Retina (tissue), 1 donor: ENCODE results near the gene ARID3A.
A peak's percentile ranks its signal among the peaks of the same experiment; 100 is the strongest.
"Not testable (repeated sequence)": the region's sequence is repeated elsewhere in the genome, so short reads cannot be mapped to it uniquely, and the experiment has no call there.

ENCODE experiments used
- DNase-seq: peaks from one replicate; pipeline ENCODE4 v3.0.0-alpha.2; 2016

ARID3A gene

DNA sequence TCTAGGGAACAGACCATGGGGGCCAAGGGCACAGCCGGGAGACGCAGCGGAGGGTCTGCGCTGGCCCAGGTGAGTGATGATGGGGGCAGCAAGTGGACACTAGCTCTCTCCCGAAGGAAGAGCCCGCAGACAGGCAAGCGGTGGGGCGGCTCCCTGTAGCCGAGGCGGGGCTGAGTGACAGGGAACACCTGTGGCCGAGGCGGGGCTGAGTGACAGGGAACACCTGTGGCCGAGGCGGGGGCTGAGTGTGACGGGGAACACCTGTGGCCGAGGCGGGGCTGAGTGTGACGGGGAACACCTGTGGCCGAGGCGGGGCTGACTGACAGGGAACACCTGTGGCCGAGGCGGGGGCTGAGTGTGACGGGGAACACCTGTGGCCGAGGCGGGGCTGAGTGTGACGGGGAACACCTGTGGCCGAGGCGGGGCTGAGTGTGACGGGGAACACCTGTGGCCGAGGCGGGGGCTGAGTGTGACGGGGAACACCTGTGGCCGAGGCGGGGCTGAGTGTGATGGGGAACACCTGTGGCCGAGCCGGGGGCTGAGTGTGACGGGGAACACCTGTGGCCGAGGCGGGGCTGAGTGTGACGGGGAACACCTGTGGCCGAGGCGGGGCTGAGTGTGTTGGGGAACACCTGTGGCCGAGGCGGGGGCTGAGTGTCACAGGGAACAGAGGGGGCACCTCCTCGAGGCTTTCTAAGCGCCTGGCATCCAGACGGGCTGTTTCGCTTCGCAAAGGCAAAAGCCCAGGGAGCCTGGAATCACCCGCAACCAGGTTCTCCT is 34.2 kb upstream of the ARID3A start:
- not testable (repeated sequence) for DNase-seq

DNA sequence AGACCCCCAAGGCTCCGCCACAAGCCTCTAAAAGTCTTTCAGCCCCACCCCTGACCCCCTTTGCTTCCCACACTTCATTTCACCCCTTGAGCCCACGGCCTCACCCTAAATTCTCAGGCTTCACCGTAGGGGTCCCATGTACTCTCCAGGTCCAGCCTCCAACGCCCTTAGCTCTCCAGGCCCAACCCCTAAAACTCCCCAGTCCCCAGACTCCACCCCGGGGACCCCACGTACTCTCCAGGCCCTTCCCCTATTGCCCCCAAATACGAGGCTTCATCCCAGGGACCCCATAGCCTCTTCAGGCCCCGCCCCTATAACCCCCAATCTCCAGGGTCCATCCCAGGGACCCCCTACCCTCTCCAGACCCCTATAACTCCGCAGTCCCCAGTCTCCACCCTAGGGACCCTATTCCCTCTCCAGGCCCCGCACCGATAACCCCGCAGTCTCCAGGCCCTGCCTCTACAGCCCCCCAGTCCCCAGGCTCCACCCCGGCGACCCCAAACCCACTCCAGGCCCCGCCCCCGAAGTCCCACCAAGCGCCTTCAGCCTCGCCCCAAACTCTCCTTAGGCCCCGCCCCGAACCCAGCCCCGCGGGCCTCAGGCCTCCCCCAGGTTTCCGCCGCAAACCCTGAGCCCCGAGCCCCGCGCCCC is 33.5 kb upstream of the ARID3A start:
- no peak for DNase-seq

DNA sequence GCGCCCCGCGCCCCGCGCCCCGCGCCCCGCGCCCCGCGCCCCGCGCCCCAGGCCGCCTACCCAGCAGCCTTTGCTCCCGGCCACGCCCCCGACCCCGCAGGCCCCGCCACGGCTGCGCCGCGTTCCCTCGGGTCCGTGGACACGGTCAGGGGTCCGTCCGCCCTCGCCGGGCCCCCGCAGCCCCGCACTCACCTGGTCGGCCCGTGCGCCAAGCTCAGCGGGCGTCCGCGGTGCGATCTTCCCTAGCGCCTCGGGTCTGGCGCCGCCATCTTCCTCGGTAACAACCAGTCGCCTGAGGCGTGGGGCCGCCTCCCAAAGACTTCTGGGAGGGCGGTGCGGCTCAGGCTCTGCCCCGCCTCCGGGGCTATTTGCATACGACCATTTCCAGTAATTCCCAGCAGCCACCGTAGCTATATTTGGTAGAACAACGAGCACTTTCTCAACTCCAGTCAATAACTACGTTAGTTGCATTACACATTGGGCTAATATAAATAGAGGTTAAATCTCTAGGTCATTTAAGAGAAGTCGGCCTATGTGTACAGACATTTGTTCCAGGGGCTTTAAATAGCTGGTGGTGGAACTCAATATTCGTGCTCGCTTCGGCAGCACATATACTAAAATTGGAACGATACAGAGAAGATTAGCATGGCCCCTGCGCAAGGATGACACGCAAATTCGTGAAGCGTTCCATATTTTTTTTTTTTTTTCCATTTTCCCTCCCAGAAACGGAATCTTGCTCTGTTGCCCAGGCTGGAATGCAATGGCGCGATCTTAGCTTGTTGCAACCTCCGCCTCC is 32.7 kb upstream of the ARID3A start, which contains the start of the genes MED16 and RNU6-9:
MED16 (minus strand) TSS at position 294 of the 796 bp plus-strand sequence. CDS start 2,056 bp downstream, outside the sequence.
RNU6-9 (plus strand) TSS at position 591 of the 796 bp plus-strand sequence.
- DNase-seq, result peak; percentile 99

DNA sequence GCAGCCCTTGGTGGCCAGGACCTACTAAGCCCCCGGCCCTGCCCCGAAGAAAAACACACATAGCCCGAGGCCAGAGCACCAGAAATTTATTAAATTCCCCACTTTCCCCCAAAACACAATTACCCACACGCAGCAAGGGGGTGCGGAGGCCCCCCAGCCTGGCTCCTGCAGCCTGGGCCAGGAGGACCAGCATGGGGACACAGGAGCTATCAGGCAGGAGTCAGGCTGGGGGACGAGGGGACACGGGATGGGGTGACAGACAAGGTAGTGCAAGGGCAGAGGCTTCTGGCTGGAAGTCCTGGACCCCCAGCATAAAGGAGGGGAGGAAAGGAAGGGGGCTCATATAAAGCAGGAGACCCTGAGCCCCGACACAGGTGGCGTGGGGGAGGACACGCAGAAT is 29.4 kb upstream of the ARID3A start:
- no peak for DNase-seq

DNA sequence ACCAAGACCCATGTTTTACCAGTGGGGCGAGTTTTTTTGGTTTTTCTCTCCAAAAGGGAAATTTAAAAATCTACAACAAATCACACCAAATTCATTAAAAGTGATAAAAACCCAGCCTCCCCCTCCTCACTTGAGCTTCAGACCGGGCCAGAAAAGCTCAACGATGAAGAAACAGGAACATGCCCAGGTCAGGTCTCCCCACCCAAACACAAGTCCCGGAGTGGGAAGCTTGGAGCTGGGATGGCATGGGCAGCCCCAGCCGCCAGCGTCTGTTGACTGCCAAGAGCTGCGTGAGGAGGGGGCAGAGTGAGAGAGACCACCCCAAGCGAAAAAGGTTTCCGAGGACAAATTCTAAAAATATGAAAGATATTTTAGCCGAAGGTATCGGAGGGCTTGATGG is 28.8 kb upstream of the ARID3A start:
- DNase-seq, result no peak

DNA sequence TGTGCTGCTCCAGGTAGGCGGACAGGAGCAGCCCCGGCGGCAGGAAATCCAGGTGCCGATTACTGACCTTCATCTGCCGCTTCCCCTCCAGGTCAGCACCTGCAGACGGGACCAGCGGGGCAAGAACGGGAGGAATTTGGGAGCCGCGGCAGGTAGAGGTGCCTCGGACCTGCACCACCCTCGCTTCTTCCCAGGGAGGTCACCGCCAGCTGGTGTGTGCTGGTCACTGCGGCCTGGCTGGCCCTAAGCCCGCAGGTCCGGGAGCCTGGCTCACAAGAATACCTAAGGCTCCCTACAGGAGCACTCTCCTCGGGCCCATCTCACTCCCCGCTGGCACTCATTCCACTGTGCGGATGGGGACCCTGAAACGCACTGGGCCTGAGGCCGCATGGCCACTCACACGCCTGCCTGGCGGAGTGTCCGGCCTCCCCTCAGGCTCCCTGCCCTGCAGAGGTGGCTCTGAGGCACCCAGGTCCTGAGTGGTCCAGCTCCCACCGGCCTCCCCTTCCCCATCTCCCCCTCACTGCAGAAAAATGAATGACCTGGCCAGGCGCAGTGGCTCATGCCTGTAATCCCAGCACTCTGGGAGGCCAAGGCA is 28.3 kb upstream of the ARID3A start:
- DNase-seq, result no peak

DNA sequence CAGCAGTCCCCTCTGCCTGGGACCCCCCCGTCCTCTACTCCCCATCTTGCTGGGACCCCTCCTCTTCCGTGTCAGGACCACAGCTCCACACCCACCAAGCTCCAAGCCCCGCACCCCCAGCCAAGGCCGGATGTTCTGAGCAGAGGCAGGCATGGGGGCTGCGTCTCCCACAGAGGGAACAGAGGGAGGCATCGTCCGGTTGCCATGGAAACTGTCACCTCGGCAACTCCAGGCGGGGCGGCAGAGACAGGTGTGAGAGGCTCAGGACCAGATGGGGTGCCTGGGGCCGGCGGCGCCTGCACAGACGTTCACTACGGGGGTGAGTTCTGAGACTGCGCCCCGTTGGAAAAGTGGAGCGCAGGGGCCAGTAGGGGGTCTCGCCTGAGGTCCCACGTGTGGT is 27.2 kb upstream of the ARID3A start:
- DNase-seq, result peak; percentile 70

DNA sequence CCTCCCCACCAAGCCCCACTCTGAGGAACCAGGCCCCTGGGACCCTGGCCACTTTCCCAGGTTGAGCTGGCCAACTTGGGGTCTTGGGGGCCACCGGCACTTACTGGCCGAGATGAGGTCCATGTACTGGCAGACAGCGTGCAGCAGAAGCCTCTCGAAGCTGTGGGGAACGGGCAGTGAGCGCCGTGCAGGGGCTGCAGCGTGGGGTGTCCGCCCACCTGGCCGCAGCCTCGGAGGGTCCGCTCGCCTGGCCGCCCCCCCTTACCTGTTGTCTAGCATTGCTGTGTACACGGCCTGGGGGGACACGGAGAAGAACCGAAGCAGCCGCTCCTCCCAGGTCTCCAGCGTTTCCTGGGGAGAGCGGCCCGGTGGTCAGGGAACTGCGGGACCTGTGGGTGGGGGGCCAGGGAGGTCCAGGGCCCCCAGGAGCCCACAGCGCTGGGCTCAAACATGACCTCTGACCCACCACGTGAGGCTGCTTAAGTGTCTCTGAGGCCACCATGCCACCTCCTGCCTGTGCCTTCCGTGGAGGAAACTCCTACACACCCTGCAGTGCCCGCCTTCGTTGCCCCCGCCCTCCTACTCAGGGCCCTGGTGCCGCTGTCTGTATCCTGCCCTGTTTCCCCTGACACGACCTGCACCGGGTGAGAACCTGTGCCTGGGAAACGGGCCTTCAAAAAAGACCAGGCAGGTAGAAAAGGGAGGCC is 26.3 kb upstream of the ARID3A start:
- DNase-seq, result no peak

DNA sequence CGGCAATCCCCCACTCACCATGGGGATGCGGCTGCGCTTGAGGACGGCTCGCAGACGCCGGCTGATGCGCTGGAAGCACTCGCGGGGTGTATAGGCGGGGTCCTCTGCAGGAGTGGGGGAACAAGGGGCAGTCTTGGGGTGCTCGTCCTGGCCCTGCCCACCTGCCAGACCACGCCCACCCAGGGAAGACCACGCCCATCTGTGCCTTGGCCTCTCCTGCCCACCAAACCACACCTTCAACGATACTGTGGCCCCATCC is 25.9 kb upstream of the ARID3A start:
- no peak for DNase-seq

DNA sequence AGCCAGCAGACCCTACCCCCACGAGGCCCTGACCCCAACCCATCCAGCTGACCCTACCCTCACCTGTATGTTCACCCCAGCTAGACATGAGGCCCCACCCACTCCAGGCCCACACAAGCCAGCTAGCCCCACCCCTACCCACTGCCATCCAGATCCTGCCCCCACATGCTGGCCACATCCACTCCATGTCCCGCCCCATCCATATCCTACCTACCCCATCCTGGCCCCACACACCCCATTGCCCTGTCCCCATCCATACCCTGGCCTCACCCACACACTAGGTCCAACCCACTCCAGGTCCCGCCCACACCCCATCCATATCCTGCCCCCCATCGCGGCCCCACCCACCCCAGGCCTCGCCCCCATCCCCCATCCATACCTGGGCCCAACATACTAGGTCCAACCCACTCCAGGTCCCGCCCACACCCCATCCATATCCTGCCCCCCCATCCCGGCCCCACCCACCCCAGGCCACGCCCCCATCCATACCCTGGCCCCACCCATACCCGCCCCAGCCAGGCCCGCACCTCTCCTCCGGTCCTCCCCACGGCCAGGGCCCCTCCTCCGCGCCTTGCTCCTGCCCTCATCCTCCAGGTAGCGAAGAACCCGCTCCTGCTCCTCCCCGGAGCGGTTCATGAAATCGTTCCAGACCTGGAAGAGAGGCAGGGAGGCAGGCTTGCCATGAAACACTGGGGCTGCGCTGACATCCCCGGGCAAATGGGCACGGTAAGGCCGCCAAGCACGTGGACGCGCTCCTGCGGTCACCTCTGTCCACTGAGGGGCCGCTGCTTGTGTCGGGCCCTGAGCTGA is 25.3 kb upstream of the ARID3A start:
- DNase-seq, result no peak

DNA sequence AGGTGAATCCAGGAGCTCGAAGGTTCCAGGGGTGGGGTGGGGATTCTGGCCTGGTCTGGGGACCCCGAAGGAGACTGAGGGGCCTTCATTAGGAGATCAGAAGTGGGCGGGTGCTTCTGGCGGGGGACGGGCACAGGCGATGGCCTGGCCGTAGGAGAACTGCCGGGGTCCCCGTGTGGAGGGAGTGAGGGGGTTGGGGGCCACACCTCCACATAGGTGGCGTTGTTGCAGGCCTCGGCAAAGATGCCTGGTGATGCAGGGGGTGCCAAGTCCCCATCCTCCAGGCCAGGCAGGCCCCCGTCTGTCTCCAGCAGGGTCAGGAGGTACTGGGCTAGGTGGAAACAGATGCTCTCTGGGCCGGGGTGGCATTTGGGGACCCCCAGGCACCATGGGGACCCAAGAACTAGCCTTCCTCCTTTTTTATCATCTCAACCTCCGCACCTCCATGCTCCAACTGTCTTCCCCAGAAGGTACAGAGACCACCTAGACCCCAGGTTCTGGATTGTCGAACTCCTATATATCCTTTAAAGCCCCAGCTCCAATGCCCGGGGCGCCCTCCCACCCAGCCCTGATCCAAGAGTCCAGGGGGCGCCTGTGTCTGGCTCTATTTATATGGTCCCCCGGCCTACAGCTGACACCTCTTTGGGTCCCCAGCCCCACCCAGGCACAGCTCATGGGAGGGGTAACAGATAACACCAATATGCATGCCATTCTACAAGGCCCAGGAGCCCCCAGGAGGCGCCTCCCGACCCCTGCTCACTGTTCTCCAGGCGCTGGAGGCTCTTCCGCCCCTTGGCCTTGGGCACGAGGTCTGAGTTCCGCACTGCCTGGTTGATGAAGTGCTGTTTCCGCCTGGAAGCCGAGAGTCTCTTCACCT is 24.4 kb upstream of the ARID3A start:
- no peak for DNase-seq

DNA sequence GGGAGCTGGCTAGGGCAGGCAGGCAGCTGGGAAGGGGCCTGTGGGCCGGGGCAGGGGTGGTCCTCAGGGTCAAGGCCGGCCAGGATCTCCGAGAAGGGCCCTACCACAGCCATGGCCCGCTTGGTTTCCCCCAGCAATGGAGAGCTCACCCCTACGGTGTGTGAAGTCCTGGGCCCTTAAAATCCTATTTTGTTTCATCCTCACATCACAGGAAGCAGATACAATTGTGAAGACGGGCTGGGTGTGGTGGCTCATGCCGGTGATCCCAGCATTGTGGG is 23.8 kb upstream of the ARID3A start:
- no peak for DNase-seq

DNA sequence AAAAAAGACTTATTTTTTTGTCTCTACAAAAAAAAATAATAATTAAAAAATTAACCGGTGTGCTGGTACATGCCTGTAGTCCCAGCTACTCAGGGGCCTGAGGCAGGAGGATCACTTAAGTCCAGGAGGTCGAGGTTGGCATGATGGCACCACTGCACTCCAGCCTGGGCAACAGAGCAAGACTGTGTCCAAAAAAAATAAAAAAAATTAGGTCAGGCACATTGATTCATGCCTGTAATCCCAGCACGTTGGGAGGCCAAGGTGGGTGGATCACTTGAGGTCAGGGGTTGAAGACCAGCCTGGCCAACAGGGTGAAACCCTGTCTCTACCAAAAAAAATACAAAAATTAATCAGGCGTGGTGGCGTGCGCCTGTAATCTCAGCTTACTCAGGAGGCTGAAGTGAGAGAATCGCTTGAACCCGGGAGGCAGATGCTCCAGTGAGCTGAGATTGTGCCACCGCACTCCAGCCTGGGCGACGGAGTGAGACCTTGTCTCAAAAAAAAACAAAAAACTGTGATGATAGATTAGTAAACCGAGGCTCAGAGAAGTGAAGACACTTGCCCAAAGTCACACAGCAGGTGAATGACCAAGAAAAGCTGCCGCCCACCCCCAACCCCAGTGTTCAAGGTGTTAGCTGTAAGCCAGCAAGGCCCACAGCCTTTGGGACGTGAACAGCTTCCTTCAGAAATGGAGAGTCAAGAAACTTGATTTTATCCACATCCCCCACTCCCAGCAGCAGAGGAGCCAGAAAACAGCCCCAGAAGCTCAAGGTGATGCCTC is 23.2 kb upstream of the ARID3A start:
- no peak for DNase-seq

DNA sequence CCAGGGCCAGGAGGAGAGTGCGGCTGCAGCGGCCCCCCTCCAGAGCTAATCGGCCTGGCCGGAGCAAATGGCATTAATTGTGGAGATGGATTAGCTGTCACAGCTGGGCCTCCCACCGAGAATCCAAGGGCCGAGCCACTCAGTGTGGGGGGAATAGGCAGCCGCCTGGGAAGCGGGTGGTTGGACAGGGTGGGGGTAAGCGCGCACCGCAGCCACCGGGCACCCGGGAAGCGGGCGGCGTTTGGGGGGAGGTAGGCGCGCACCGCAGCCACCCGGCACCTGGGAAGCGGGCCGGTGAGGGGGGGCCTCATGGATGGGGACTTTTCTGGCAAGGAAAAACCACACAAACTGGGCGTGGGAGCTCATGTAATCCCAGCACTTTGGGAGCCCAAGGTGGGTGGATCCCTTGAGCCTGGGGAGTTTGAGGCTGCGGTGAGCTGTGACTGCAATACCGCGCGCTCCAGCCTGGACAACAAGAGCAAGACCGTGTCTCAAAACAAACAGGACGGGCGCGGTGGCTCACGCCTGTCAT is 22.5 kb upstream of the ARID3A start:
- DNase-seq, result peak; percentile 69

DNA sequence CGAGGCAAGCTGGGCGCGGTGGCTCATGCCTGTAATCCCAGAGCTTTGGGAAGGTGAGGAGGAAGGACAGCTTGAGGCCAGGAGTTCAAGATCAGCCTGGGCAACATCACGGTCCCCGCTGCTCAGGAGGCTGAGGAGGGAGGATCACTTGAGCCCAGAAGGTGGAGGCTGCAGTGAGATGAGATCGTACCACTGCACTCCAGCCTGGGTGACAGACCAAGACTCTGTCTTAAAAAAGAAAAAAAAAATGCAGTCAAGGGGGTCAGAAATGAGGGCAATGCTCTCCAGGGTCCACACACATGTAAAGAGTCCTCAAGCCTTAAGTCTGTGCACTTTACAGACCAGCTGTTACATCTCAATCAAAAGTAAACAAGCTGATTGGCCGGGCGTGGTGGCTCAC is 21.3 kb upstream of the ARID3A start:
- no peak for DNase-seq

DNA sequence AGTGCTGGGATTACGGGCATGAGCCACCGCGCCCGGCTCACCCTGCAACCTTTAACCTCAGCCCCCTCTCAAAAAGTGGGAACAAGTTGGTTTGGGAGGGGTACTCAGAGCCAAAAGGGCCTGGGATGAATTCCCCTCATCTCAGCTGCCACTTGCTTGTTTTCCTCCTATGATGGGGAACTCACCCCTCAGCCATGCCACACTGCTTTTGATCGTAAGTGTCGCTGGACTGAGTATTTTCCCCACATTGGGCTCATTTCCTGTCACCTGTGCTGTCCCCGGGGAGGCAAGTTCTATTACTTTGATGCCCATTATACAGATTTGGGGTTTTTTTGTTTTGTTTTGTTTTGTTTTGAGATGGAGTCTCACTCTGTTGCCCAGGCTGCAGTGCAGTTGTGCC is 19.4 kb upstream of the ARID3A start:
- no peak for DNase-seq

DNA sequence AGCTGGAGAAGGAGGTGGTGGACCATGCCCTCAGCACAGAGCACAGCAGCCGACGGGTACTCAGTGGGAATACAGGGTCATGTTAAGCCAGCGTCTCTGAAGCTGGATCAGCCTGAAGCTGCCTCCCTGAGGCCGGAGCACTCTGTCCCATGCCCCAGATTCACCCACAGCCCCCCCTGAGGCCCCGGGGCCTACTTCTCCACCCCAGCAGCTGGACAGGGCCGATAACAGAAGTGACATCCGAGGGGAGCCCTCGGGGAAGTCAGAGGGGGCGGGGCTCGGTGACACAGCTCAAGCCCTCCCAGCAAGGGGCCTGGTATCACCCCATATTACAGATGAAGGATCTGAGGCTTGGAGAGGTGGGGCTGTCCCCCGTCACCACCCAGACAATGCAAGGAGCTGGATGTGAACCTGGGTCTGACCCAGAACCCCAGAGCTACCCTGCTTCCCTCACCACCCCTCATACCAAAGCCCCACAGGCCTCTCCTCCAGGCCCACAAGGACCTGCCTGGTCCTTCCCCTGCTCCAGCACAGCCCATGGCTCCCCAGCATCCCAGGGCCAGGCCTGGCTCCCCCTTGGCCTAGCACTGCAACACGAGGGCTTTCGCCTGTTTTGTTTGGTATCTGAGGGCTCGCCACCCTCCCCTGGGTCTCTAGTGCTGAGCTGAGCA is 18.5 kb upstream of the ARID3A start:
- no peak for DNase-seq

DNA sequence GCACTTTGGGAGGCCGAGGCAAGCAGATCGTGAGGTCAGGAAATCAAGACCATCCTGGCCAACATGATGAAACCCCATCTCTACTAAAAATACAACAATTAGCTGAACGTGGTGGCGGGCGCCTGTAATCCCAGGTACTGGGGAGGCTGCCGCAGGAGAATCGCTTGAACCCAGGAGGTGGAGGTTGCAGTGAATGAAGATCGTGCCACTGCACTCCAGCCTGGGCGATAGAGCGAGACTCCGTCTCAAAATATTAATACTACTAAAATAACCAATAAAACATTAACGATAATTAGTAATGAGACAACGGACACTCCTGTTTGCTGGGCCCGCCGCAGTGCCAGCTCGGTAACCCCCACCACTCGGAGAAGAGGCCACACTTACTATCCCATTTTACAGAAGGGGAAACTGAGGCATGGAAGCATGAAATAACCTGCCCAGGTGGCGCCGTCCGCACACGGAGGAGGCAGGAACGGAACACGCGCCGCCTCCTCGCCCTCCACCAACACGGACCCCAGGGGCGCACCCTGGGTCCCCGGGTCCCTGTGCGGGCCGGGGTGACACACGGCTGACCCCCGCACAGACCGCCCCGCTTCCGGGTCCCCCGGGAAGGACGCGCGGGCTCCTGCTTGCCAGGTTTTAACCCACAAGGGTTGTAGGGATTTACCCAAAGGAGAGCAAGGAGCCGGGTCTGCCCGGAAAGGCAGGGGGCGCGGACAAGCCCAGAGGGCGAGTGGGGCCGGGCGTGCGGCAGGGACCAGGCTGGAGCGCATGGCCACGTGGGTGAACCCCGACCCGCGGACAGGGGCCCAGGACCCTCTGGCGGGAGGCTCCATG is 14.4 kb upstream of the ARID3A start:
- no peak for DNase-seq
